Measurements from ENCODE around the gene INPP5A.

- no peak for TF ChIP-seq CTCF (IDR thresholded peaks at IDR 0.05)
- TF ChIP-seq POLR2AphosphoS5 (IDR thresholded peaks at IDR 0.05), result no peak
- TF ChIP-seq POLR2A (IDR thresholded peaks at IDR 0.05), result no peak
These were observed 89.4 kb downstream of the INPP5A start for GRCh38 chr10:132626761-132627665.
